Posterior vena cava (tissue), 2 donors: ENCODE measurements around the gene YJEFN3. TPM values are rescaled to one million over a fixed set of nuclear protein-coding genes. Genes with fewer than 3 reads are reported as not detected.

ENCODE experiments used
- DNase-seq: peaks from one replicate; pipeline ENCODE4 v3.0.0-alpha.2; 2020; ENCODE audit warnings: low spot score
- intact Hi-C, 2 donors: fragments of 100-400 bp; cut with DNase I; formaldehyde crosslinking; loops; one replicate each; pipeline versions ENCODE4 v1.14.1 to v1.14.2; 2022 to 2023
- total RNA-seq, 2 donors: library from RNA; stranded (reverse); fragmentation: NEBNext Ultra II Directional; extraction: Animal tissue kit (Norgen Biotek cat#: 25700); gene quantifications; one replicate each; pipeline ENCODE4 v1.2.1, GENCODE V29; 2021
- donor health status: DM: yes; HTN: yes; CAD: no.
- donor health status: DM: yes; HTN: yes; CAD: no.

Gene YJEFN3
- total RNA-seq, 2 donors from 2014 or later: 2.9 to 3.7 TPM

- no peak for DNase-seq
- intact Hi-C loops: loop anchor here in 1 of 2 donors (10.0 kb wide), 1 partner anchor 419 kb away; no protein-coding TSS in a partner anchor
Measured at GRCh38 chr19:19545707-19546106, 17.0 kb downstream of the YJEFN3 start.

DNA sequence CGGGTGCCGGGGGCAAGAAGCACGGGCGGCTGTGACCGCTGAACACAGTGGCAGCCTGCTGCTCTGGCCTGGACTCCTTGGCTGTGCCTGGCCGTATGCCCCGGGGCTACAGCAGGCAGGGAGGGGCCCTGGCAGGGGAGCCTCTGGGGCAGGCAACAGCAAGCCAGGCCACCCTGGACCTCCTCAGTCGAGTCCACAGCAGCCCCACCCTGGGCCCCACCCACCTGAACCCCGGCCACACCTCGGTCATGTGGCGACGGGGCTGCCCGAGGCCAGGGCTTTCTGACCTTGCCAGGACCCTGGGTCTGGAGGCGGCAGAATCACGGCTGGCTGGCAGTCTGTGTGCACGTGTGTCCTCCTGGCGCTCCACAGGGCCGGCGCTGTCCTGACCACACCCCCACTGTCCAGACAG lies 18.0 kb downstream of the YJEFN3 start:
- intact Hi-C loops: loop anchor here in 1 of 2 donors (10.0 kb wide), 1 partner anchor 418 kb away; no protein-coding TSS in a partner anchor
- DNase-seq: no peak

- no peak for DNase-seq
- intact Hi-C loops: loop anchor here in 1 of 2 donors (10.0 kb wide), 1 partner anchor 417 kb away; no protein-coding TSS in a partner anchor
Measured at GRCh38 chr19:19547674-19548336, 19.1 kb downstream of the YJEFN3 start.

DNA sequence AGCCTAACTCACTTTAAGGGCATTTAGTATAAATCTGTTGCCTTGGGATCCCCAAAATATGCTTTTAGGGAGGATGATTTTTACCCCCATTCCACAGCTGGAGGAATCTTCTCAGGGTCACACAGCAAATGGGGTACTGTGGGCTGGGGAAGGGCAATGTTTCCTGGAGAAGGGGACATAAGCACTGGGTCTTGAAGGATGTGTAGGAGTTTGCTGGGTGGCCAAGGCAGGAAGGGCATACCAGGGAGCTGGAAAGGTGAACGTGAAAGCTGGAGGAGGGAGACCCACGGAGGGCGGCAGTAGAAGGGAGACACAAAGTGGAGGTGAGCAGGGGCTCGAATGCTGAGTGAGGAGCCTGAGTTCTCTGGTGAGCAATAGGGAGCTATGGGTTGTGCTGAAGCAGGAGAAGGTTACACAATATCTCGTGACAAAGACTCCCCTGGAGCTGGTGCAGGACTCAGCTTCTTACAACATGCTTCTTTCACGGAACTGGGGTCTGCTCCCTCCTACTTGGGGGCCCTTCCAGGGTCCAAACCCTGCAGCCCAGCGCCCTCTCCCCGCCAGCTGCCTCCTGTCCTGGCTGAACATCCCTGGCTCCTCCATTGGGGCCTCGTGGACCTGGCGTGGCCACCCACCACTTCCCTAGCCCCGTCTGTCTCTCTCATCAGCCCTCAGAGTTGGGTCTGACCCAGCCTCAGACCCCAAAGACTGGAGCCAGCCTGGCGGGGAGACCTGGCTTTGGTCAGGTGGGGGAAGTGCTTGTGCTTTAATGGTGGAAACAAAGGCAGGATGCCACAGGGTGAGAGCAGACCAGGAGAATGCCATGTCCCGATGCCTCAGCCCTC lies 20.4 kb downstream of the YJEFN3 start:
- no peak for DNase-seq
- intact Hi-C loops: loop anchor here in 1 of 2 donors (10.0 kb wide), 1 partner anchor 416 kb away; no protein-coding TSS in a partner anchor

GRCh38 chr19:19549804-19550464 lies 21.2 kb downstream of the YJEFN3 start:
- intact Hi-C loops: loop anchor here in 1 of 2 donors (10.0 kb wide), 2 partner anchors 85 to 415 kb away; no protein-coding TSS in a partner anchor

GRCh38 chr19:19550485-19550929 lies 21.8 kb downstream of the YJEFN3 start:
- peak; percentile 76 for DNase-seq
- intact Hi-C loops: loop anchor here in 1 of 2 donors (10.0 kb wide), 1 partner anchor 84 kb away; no protein-coding TSS in a partner anchor

More at GRCh38 chr19:19549804-19550464, 21.2 kb downstream of the YJEFN3 start:
- no peak for DNase-seq

GRCh38 chr19:19550972-19551852 lies 22.5 kb downstream of the YJEFN3 start:
- intact Hi-C loops: loop anchor here in 1 of 2 donors (10.0 kb wide), 1 partner anchor 84 kb away; no protein-coding TSS in a partner anchor
- DNase-seq: no peak

DNA sequence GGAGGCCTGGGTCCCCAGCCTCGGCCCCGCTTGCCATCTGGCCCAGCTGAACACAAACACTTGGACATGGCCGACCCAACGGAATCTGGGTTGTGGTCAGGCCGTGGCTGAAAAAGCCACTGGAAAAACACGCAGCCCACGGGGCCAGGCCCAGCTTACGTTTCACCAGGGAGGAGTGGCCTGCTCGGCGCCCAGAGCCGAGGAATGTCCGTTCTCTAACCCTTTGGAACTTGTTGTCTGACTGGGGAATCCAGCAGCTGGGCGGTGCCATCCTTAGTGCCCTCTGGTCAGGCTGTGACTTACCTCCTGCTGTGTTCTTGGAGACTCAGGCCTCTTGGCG lies 23.1 kb downstream of the YJEFN3 start:
- intact Hi-C loops: loop anchor here in 1 of 2 donors (10.0 kb wide), 1 partner anchor 83 kb away; no protein-coding TSS in a partner anchor

DNA sequence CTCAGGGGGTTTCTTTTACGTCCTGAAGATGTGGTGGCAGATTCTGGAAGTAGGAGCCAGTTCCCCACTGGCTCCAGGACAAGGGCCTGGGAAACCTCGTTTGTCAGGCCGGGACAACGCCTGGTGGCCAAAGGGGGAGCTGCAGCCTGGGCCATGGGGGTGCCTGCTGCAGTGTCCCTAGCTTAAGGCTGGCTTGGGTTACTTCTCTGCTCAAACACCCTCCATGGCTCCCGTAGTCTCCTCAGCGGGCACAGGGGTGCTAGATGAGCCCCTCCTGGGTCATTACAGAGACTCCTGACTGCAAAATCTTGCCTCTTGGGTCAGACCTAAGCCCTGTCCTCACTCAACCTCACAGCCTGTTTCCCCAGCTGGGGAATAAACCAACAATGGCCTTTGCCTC lies 24.1 kb downstream of the YJEFN3 start:
- intact Hi-C loops: loop anchor here in 1 of 2 donors (10.0 kb wide), 1 partner anchor 82 kb away; no protein-coding TSS in a partner anchor
- peak; percentile 78 for DNase-seq

More for the DNA sequence above, 23.1 kb downstream of the YJEFN3 start:
- DNase-seq: no peak

GRCh38 chr19:19553670-19554069 lies 25.0 kb downstream of the YJEFN3 start:
- DNase-seq: no peak
- intact Hi-C loops: loop anchor here in 1 of 2 donors (10.0 kb wide), 1 partner anchor 81 kb away; no protein-coding TSS in a partner anchor

- intact Hi-C loops: loop anchor here in 1 of 2 donors (10.0 kb wide), 1 partner anchor 80 kb away; no protein-coding TSS in a partner anchor
Measured at GRCh38 chr19:19554074-19555023, 25.6 kb downstream of the YJEFN3 start.

DNA sequence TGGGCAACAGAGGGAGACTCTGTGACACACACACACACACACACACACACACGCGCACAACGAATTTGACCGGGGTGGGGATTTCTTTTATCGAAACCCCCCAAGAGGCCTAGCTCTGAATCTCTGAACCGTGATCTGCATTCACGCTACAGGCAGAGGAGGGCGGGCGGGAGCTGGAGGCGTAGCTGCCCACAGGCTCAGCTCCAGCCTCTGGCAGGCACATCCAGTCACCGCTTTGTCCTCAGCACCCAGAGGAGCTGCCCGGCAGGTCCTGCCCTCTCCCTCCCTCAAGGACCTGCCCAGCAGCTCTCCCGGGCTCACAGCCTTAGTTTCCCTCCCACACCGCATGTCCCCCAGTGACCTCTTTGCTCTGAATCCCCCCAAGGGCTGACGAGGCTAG lies 29.3 kb downstream of the YJEFN3 start:
- intact Hi-C loops: loop anchor here in 1 of 2 donors (10.0 kb wide), 1 partner anchor 77 kb away; no protein-coding TSS in a partner anchor
- DNase-seq: no peak

More at GRCh38 chr19:19554074-19555023, 25.6 kb downstream of the YJEFN3 start:
- DNase-seq: no peak

- DNase-seq: no peak
- intact Hi-C loops: loop anchor here in 1 of 2 donors (10.0 kb wide), 1 partner anchor 76 kb away; no protein-coding TSS in a partner anchor
Measured at GRCh38 chr19:19558636-19559035, 29.9 kb downstream of the YJEFN3 start.

DNA sequence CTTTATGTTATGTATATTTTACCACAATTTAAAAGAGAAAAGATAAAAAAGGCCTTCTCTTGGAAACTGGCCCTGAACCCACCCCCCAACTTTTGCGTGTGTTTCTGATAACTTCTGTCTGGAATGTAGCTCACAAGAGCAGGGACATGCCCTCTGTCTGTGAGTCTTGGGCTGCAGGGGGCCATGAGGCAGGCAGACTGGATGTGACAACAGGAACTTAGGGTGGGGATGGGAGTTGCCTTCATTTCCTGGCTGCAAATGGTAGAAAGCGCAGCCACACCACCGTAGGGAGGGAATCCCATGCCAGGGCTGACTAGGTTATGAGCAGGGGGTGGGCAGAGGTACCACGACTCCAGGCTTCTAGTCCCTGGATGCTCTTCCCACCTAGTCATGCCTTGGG lies 31.2 kb downstream of the YJEFN3 start:
- intact Hi-C loops: loop anchor here in 1 of 2 donors (10.0 kb wide), 1 partner anchor 75 kb away; no protein-coding TSS in a partner anchor
- no peak for DNase-seq

GRCh38 chr19:19561946-19562664 lies 33.4 kb downstream of the YJEFN3 start:
- no peak for DNase-seq
- intact Hi-C loops: no loop called here
